HCT116 (cell line): Measurements from ENCODE around the gene ABCB6. TPM values are rescaled to one million over a fixed set of nuclear protein-coding genes. Genes with fewer than 3 reads are reported as not detected.
A peak's percentile ranks its signal among the peaks of the same experiment; 100 is the strongest.

Experiments used
- ATAC-seq: fragments of 200-7000 bp; cut with Tn5 transposase; 2 replicates; pipeline ENCODE4 v1.9.1; 2020; ENCODE audit warnings: mild to moderate bottlenecking, moderate library complexity
- BruUV-seq: library from RNA; stranded (reverse); fragments of 400-500 nt; replicated peaks from 2 replicates; lab custom pipeline; 2021; lab: Mats Ljungman, UMichigan
- CTCF ChIA-PET: fragments of 300-600 bp; sonication (Branson Sonifier 250); formaldehyde crosslinking; loops from one replicate; lab custom pipeline; 2021; ENCODE audit warnings: antibody characterized with exemption; lab: Charles Lee
- POLR2A ChIA-PET: fragments of 300-600, 350-600 bp; sonication (Branson Sonifier 250); formaldehyde crosslinking; loops from one replicate; lab custom pipeline; 2021; ENCODE audit warnings: antibody characterized with exemption; lab: Charles Lee
- RAD21 ChIA-PET, 2 experiments: fragments of 300-600 bp; sonication (Branson Sonifier 250); formaldehyde crosslinking; loops; one replicate each; lab custom pipeline; 2023; ENCODE audit warnings: low total read pairs in 2 of 2; ENCODE audit not compliant: uncharacterized antibody in 2 of 2, unreplicated experiment in 2 of 2, low non-redundant PET in 1 of 2; lab: Charles Lee
- DNase-seq: peaks from one replicate; pipeline ENCODE4 v3.0.0-alpha.2; 2010; ENCODE audit warnings: low read depth, low spot score
- H2AFZ ChIP-seq: fragments of 200-600 bp; shearing (Covaris generic), sonication (generic); 2 replicates; pipeline ENCODE4 v1.6.1; 2017; ENCODE audit warnings: low read depth, mixed run types, mixed read lengths, antibody characterized with exemption, low read length; ENCODE audit not compliant: poor library complexity, severe bottlenecking
- H3K27ac ChIP-seq: 2 replicates; pipeline ENCODE4 v1.5.1; 2012; ENCODE audit warnings: low read depth, low read length
- H3K27me3 ChIP-seq: fragments of 200-600 bp; sonication (generic); 2 replicates; pipeline ENCODE4 v1.6.1; 2016; ENCODE audit warnings: mixed run types, low read length, mixed read lengths; ENCODE audit not compliant: insufficient read depth
- H3K36me3 ChIP-seq, 2 experiments: fragments of 200-500 bp in 1 of 2; fragments of 200-600 bp in 1 of 2; sonication (Bioruptor generic) in 1 of 2; sonication (generic) in 1 of 2; 2 replicates each; pipeline versions ENCODE4 v1.5.1 to v1.6.1; 2014 to 2016; ENCODE audit warnings: low read length in 2 of 2, inconsistent platforms in 1 of 2, mixed read lengths in 1 of 2, mixed run types in 1 of 2; ENCODE audit not compliant: insufficient read depth in 2 of 2, control insufficient read depth in 1 of 2
- H3K4me1 ChIP-seq, 2 experiments: fragments of 200-600 bp in 1 of 2; sonication (generic) in 1 of 2; 2 replicates each; pipeline versions ENCODE4 v1.5.1 to v1.6.1; 2012 to 2017; ENCODE audit warnings: low read length in 2 of 2, inconsistent platforms in 1 of 2, mild to moderate bottlenecking in 1 of 2, mixed read lengths in 1 of 2, mixed run types in 1 of 2, moderate library complexity in 1 of 2; ENCODE audit not compliant: insufficient read depth in 2 of 2, control insufficient read depth in 1 of 2
- H3K4me2 ChIP-seq: fragments of 200-600 bp; sonication (generic); 2 replicates; pipeline ENCODE4 v1.6.1; 2017; ENCODE audit warnings: mixed run types, low read length, mixed read lengths
- H3K4me3 ChIP-seq, 2 experiments: fragments of 200-600 bp in 1 of 2; sonication (generic) in 1 of 2; replicated peaks in 1 of 2; 2 replicates each; pipeline ENCODE4 v1.5.1; 2011 to 2016; ENCODE audit warnings: low read length in 2 of 2, control low read depth in 1 of 2, low read depth in 1 of 2, mild to moderate bottlenecking in 1 of 2, mixed read lengths in 1 of 2, mixed run types in 1 of 2
- H3K79me2 ChIP-seq: fragments of 200-600 bp; sonication (generic); 2 replicates; pipeline ENCODE4 v1.6.1; 2017; ENCODE audit warnings: mild to moderate bottlenecking, mixed run types, low read length, moderate library complexity, mixed read lengths; ENCODE audit not compliant: insufficient read depth
- H3K9ac ChIP-seq: fragments of 200-600 bp; sonication (generic); 2 replicates; pipeline ENCODE4 v1.6.1; 2016; ENCODE audit warnings: low read length, mixed read lengths
- H3K9me2 ChIP-seq: fragments of 200-600 bp; sonication (generic), shearing (Covaris generic); 2 replicates; pipeline ENCODE4 v1.6.1; 2017; ENCODE audit warnings: mixed run types, mild to moderate bottlenecking, moderate library complexity; ENCODE audit not compliant: insufficient read depth
- H3K9me3 ChIP-seq, 2 experiments: fragments of 200-500 bp in 1 of 2; fragments of 200-600 bp in 1 of 2; sonication (Bioruptor generic) in 1 of 2; sonication (generic) in 1 of 2; 2 replicates each; pipeline ENCODE4 v1.6.1; 2014 to 2017; ENCODE audit warnings: low read length in 2 of 2, mixed read lengths in 2 of 2, inconsistent platforms in 1 of 2, low read depth in 1 of 2, mild to moderate bottlenecking in 1 of 2, mixed run types in 1 of 2, moderate library complexity in 1 of 2; ENCODE audit not compliant: control insufficient read depth in 1 of 2, insufficient read depth in 1 of 2
- H4K20me1 ChIP-seq: fragments of 200-600 bp; sonication (generic), shearing (Covaris generic); 2 replicates; pipeline ENCODE4 v1.6.1; 2017; ENCODE audit warnings: mixed run types, mild to moderate bottlenecking, moderate library complexity; ENCODE audit not compliant: insufficient read depth
- CBX3 ChIP-seq: IDR thresholded peaks from 2 replicates; pipeline ENCODE4 v1.6.1; 2012; ENCODE audit warnings: low read depth
- CEBPB ChIP-seq: IDR thresholded peaks from 2 replicates; pipeline ENCODE4 v1.6.1; 2012; ENCODE audit warnings: low read depth
- CTCF ChIP-seq, 3 experiments: fragments of 200-600 bp in 1 of 3; sonication (generic) in 1 of 3; IDR thresholded peaks in 2 of 3; conservative IDR thresholded peaks in 1 of 3; 2 replicates each; pipeline ENCODE4 v1.5.1; 2012 to 2017; ENCODE audit warnings: low read depth in 2 of 3, low read length in 2 of 3, antibody characterized with exemption in 1 of 3, borderline replicate concordance in 1 of 3, control low read depth in 1 of 3, mild to moderate bottlenecking in 1 of 3, mixed read lengths in 1 of 3, mixed run types in 1 of 3, moderate library complexity in 1 of 3; ENCODE audit not compliant: insufficient read depth in 1 of 3
- EGR1 ChIP-seq: IDR thresholded peaks from 2 replicates; pipeline ENCODE4 v1.6.1; 2012; ENCODE audit warnings: low read depth
- ELF1 ChIP-seq: IDR thresholded peaks from 2 replicates; pipeline ENCODE4 v1.6.1; 2012; ENCODE audit warnings: low read depth, borderline replicate concordance
- EZH2 ChIP-seq: fragments of 200-600 bp; sonication (generic); IDR thresholded peaks from 2 replicates; pipeline ENCODE4 v1.6.1; 2017; ENCODE audit warnings: antibody characterized with exemption, mixed run types
- EZH2phosphoT487 ChIP-seq: fragments of 200-600 bp; IDR thresholded peaks from 2 replicates; pipeline ENCODE4 v1.6.1; 2018; ENCODE audit warnings: antibody characterized with exemption, borderline replicate concordance
- FOSL1 ChIP-seq: IDR thresholded peaks from 2 replicates; pipeline ENCODE4 v1.6.1; 2012; ENCODE audit warnings: low read depth
- JUND ChIP-seq: IDR thresholded peaks from 2 replicates; pipeline ENCODE4 v1.6.1; 2012
- MAX ChIP-seq: IDR thresholded peaks from 2 replicates; pipeline ENCODE4 v1.6.1; 2012
- POLR2A ChIP-seq: IDR thresholded peaks from 2 replicates; pipeline ENCODE4 v1.7.0; 2011; ENCODE audit warnings: borderline replicate concordance; ENCODE audit not compliant: insufficient read depth, insufficient read length; ENCODE audit errors: extremely low read depth
- POLR2AphosphoS5 ChIP-seq: IDR thresholded peaks from 2 replicates; pipeline ENCODE4 v1.6.1; 2011; ENCODE audit warnings: mild to moderate bottlenecking, low read depth, low read length, moderate library complexity
- RAD21 ChIP-seq: IDR thresholded peaks from 2 replicates; pipeline ENCODE4 v1.6.1; 2012; ENCODE audit warnings: low read depth, mild to moderate bottlenecking
- REST ChIP-seq: IDR thresholded peaks from 2 replicates; pipeline ENCODE4 v1.6.1; 2012; ENCODE audit warnings: low read depth
- SIN3A ChIP-seq: IDR thresholded peaks from 2 replicates; pipeline ENCODE4 v1.6.1; 2012; ENCODE audit warnings: low read depth
- SRF ChIP-seq: IDR thresholded peaks from 2 replicates; pipeline ENCODE4 v1.6.1; 2012; ENCODE audit warnings: low read depth
- TCF7L2 ChIP-seq: IDR thresholded peaks from 2 replicates; pipeline ENCODE4 v1.7.0; 2011; ENCODE audit warnings: borderline replicate concordance, inconsistent platforms; ENCODE audit not compliant: insufficient read depth, insufficient read length; ENCODE audit errors: extremely low read depth
- YY1 ChIP-seq: IDR thresholded peaks from 2 replicates; pipeline ENCODE4 v1.6.1; 2011; ENCODE audit warnings: low read length, low read depth, moderate library complexity, mild to moderate bottlenecking; ENCODE audit not compliant: insufficient replicate concordance; ENCODE audit errors: extremely low read depth
- ZFX ChIP-seq: fragments of 450-650 bp; IDR thresholded peaks from 2 replicates; pipeline ENCODE4 v1.6.1; 2017
- ZNF274 ChIP-seq: fragments of 200-500 bp; sonication (Bioruptor generic); IDR thresholded peaks from 2 replicates; pipeline ENCODE4 v1.6.1; 2014; ENCODE audit warnings: mild to moderate bottlenecking, low read depth, low read length, inconsistent platforms
- intact Hi-C: fragments of 100-400 bp; cut with micrococcal nuclease; formaldehyde crosslinking; loops from 2 replicates; pipeline ENCODE4 v1.10.0; 2022
- total RNA-seq: library from RNA; stranded (reverse); gene quantifications from one replicate; pipeline ENCODE4 v1.2.1, GENCODE V29; 2021; ENCODE audit not compliant: unreplicated experiment

Gene ABCB6
- total RNA-seq, 1 experiment from 2014 or later, result 24.5 TPM

- BruUV-seq, result no TSS peak
- ChIA-PET POLR2A (interaction anchor here (1.4 kb wide), 1 partner anchor 159 kb away, joined by 5 read pairs; no protein-coding TSS in a partner anchor), CTCF (interaction anchor here (0.9 to 2.6 kb wide), 6 partner anchors 51 to 369 kb away, joined by 3 to 7 read pairs (median 4); no protein-coding TSS in a partner anchor), RAD21 (no interaction called here)
- intact Hi-C loops, result loop anchor here (1.0 to 2.0 kb wide), 4 partner anchors 50 to 192 kb away; no protein-coding TSS in a partner anchor
- Histone ChIP-seq H3K9ac (peak within 1 kb of the TSS; percentile 72), H3K27me3 (no peaks in the 10 kb centered on the region), H3K4me3 (peak within 1 kb of the TSS; percentile 67 to 69), H4K20me1 (no peaks in the 10 kb centered on the region), H3K27ac (peak within 1 kb of the TSS; percentile 82), H2AFZ (peak within 1 kb of the TSS; percentile 84), H3K79me2 (no peaks in the 10 kb centered on the region), H3K9me3 (no peaks in the 10 kb centered on the region), H3K4me1 (peaks cover 5 to 16% of the 10 kb centered on the region in 2 experiments; a peak in 3 of 4 replicates), H3K9me2 (no peaks in the 10 kb centered on the region), H3K4me2 (peak within 1 kb of the TSS; percentile 78), H3K36me3 (peaks cover 0 to 3% of the 10 kb centered on the region in 2 experiments; a peak in 2 of 4 replicates)
- ATAC-seq (peak; percentile 94), DNase-seq (peak; percentile 88)
- TF ChIP-seq CTCF (IDR thresholded peaks at IDR 0.05 in 2 of 3, conservative IDR thresholded peaks at IDR 0.05 in 1 of 3; ENCODE audit: borderline replicate concordance in 1 of 3, insufficient read depth in 1 of 3, low read depth in 2 of 3, low read length in 2 of 3) (peak; percentile 94 to 99 (median 95)), RAD21 (peak; percentile 95), CEBPB (no peak), ZNF274 (no peak), YY1 (peak; percentile 12), JUND (no peak), POLR2A (peak; percentile 86), EZH2 (no peak), MAX (peak; percentile 78; the same call in 1 of the 2 replicates), EZH2phosphoT487 (no peak), TCF7L2 (no peak), SRF (no peak), ZFX (peak; percentile 95), ELF1 (no peak), EGR1 (peak; percentile 83), POLR2AphosphoS5 (peak; percentile 64; the same call in 1 of the 2 replicates), FOSL1 (no peak), SIN3A (peak; percentile 79; the same call in 1 of the 2 replicates), CBX3 (no peak), REST (no peak)
Observed at GRCh38 chr2:219160186-219161017, 58.4 kb downstream of the ABCB6 start, which contains the start of gene NHEJ1. TSS of gene NHEJ1 (minus strand) at chr2:219160815. CDS start at chr2:219158362, 2,453 bp downstream.
